GM10248 (cell line): Measurements from ENCODE around the gene MROH9.

Experiments used
- CTCF ChIA-PET: fragments of 300-600 bp; sonication (Branson Sonifier 250); formaldehyde crosslinking; extraction: SDS; loops from one replicate; lab custom pipeline; 2021; ENCODE audit warnings: antibody characterized with exemption; lab: Yijun Ruan, JAX
- POLR2A ChIA-PET: fragments of 350-650 bp; sonication (Branson Sonifier 250); formaldehyde crosslinking; extraction: SDS; loops from one replicate; lab custom pipeline; 2020; ENCODE audit warnings: antibody characterized with exemption; lab: Yijun Ruan, JAX
- DNase-seq: peaks from one replicate; pipeline ENCODE4 v3.0.0; 2012; ENCODE audit errors: extremely low spot score
- CTCF ChIP-seq: IDR thresholded peaks from 2 replicates; pipeline ENCODE4 v1.5.1; 2012; ENCODE audit warnings: mild to moderate bottlenecking, low read depth; ENCODE audit errors: extremely low read depth, missing control alignments, control extremely low read depth

The MROH9 gene

GRCh38 chr1:171107262-171107940 is 172.1 kb downstream of the MROH9 start:
- ChIA-PET CTCF (no interaction called here), POLR2A (no interaction called here)
- no peak for DNase-seq
- TF ChIP-seq CTCF = no peak

- TF ChIP-seq CTCF = no peak
- DNase-seq = no peak
- ChIA-PET CTCF (no interaction called here), POLR2A (no interaction called here)
Measured at GRCh38 chr1:171107969-171108368, 172.6 kb downstream of the MROH9 start.

- no peak for TF ChIP-seq CTCF
- ChIA-PET CTCF (no interaction called here), POLR2A (no interaction called here)
- DNase-seq = no peak
Measured at GRCh38 chr1:171109966-171110365, 174.6 kb downstream of the MROH9 start.

- TF ChIP-seq CTCF = no peak
- no peak for DNase-seq
- POLR2A ChIA-PET = no interaction called here
- CTCF ChIA-PET = interaction anchor here (1.0 kb wide), 1 partner anchor 11 kb away, joined by 3 read pairs; no protein-coding TSS in a partner anchor
Measured at GRCh38 chr1:171110621-171111326, 175.4 kb downstream of the MROH9 start.

GRCh38 chr1:171112119-171112518 is 176.8 kb downstream of the MROH9 start:
- no peak for TF ChIP-seq CTCF
- ChIA-PET CTCF (no interaction called here), POLR2A (no interaction called here)
- DNase-seq = no peak

GRCh38 chr1:171113382-171113781 is 178.0 kb downstream of the MROH9 start:
- CTCF ChIA-PET = no interaction called here
- POLR2A ChIA-PET = no interaction called here
- no peak for DNase-seq
- TF ChIP-seq CTCF = no peak
